Stimulated activated CD8-positive, alpha-beta memory T cell treated with anti-CD3 and anti-CD28 coated beads, Interleukin-4, amount 100 ng/mL, for 1 hour (primary cell): ENCODE data around the gene ADSS1.
"Not testable (repeated sequence)": the region's sequence is repeated elsewhere in the genome, so short reads cannot be mapped to it uniquely, and the experiment has no call there.

ENCODE experiments used
- DNase-seq, 2 donors: peaks; one replicate each; pipeline ENCODE4 v3.0.0-alpha.2; 2020; ENCODE audit warnings: low read depth in 2 of 2, low spot score in 1 of 2

ADSS1 gene

DNA sequence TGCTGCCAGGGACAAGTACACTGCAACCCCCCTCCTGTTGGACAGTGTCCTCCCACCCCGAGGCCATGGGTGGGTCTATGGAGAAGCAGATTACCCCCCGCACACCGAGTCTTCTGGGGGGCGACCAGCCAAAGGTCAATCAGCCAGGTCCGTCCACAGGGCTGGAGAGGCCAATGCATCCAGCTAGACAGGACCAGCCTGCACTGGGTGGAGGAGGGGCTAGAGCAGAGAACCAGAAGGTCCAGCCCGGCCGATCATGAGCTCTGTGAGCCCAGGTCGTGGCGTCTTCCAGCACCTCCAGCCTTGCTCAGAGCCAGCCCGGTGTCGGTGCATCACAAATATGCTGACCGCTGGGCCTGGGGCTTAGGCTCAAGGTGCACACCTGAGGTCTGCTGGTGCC lies 8.2 kb upstream of the ADSS1 start:
- DNase-seq = no peak

DNA sequence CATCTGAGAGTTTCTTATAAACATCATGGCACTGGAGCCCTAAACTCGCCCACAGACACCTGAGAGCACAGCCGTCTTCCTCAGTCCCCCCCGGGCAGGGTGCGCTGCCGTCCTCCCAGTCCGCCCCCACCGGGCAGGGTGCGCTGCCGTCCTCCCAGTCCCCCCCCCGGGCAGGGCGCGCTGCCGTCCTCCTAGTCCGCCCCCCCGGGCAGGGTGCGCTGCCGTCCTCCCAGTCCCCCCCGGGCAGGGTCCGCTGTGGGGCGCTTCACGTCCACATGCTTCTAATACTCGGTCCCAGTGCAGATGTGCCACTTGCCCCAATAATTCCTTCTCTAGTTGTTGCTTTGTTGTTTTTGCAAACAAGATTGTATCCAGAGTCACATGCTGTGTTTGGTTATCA lies 6.9 kb upstream of the ADSS1 start:
- DNase-seq = no peak

DNA sequence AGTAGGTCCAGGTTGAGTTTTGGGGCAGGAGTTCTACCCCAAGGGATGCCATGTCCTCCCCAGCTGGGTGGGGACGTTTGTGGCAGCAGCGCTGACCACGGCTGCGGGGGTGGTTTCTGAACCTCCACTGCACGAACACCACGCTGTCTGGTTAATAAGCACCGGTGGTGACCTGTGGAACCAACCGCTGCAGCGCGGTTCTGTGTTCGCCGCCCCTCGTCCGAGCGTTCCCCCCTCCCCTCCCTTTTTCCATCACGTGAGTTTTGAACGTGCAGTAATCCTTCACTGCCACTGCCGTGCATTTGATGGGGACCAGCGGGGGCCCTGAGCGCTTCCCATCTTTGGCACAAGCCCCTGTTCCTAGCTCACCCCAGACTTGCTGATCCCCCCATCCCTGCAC lies 6.4 kb upstream of the ADSS1 start:
- no peak for DNase-seq

DNA sequence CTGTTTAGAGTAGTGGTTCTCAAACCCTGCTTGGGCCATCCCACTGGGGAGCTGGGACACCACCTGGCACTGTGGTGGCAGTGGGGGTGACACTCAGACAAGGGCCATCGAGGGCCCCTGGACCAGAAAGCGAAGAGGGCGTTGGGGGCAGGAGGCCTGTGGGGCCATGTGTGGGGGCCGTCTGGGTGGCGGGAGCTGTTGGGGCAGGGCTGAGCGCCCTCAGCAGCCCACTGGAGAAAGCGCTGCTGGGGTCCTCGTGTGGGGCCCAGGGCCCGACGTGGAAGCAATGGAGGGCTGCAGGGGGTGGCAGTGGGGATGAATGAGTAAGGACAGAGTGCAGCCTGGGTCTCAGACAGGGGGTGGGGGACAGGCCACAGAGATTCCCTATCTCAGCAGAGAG lies 5.9 kb upstream of the ADSS1 start:
- no peak for DNase-seq

GRCh38 chr14:104718871-104719270 lies 5.2 kb upstream of the ADSS1 start:
- DNase-seq = no peak

GRCh38 chr14:104719343-104719742 lies 4.7 kb upstream of the ADSS1 start:
- DNase-seq = no peak

DNA sequence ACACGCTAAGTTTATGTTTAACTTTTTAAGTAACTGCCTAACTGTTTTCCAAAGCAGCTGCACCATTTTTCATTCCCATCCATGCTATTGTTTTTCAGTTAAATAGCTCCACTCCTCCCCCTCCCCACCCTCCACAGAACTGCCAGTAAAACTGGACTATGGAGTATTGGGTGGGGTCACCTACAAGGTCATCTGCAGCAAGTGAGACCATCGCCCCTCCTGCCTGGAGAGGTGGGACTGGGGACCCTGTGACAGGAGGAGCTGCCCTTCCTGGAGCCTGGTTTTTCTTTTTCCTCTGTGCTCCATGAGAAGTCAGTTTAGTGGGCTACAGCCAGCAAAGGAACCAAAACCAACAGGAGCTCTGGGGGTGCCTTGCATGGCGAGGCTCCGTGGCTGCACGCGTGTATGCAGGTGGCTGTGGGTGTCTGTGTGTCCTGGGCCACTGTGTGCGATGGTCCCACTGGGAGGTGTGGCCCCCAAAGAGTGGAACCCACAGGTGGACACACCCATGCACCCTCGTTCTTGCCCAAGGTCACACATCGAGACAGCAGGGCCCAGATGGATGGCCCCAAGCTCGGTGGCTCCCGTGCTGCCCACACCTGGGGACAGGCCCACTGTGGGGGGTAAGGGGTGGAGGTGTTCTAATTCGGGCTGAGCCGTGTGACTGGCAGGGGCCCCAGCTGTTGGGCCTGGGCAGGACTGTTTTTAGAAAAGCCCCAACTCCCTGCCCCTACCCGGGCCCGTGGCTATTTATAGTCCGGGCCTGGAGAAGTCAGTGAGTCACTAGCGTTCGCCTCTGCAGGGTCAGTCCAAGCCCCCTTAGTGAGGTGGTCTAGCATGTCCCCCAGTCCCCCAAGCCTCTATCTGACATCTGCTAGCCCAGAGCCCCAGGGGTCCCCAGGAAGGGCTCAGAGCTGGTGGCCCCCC lies 2.3 kb upstream of the ADSS1 start:
- DNase-seq = no peak

GRCh38 chr14:104722938-104723650 lies 935 bp upstream of the ADSS1 start:
- no peak for DNase-seq

DNA sequence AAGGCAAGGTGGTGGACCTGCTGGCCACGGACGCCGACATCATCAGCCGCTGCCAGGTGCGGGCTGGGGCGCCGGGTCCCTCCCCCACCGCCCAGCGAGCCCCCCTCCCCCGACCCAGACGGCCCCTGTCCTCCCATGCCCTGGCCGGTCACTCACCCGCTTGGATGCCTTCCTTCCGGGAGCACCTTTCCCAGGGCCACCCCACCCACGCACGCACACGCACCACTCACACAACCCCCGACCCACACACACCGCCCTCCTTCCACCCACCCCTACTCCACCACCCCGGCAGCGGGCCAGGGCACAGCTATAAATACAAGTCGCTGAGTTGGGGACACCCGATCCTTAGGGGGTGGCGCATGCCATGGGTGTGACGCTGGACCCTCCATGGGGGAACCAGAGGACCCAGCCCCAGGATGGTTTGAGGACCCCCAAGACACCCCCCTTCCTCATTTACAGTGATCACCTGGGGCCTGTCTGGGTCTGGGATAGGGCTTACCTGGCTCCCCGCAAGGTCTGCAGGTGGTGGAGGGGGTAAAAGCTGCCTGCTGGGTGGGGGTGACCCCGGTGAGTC lies 465 bp downstream of the ADSS1 start:
- no peak for DNase-seq

DNA sequence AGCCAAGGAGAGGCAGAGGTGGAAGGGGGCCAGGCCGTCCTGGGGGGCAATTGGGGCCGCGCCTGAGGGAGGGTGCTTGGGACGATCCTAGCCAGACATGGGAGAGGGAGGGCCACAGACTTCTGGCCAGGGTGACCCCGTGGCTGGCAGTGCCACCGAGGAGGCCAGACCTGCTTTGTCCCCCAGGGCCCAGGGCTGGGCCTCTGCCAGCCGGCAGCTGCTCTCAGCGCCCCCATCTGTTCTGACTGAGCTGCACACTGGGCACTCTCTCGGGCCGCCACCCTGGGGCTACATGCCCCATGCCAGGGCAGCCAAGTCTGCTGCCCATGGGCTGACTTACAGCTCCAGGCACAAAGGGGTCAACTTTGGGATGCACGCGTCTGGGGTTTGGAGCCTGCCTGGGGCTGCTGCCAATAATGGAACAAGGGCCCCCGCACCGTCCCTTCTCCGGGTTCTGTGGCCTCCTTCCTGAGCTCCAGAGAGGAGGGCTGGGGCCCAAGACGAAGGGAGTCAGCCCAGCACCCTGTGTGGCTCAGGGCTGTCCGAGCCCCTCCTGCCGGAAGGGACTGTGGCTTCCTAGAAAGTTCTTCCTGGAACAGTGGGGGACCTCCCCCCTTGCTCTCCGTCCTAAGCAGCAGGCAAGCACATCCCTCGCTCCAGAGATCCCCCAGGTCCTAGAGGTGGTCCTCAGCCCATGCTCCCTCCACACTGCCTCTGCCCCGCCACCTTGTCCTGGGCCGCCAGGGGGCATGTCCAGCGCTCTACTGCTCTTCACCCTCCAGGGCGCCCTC lies 1.1 kb downstream of the ADSS1 start:
- DNase-seq = no peak

DNA sequence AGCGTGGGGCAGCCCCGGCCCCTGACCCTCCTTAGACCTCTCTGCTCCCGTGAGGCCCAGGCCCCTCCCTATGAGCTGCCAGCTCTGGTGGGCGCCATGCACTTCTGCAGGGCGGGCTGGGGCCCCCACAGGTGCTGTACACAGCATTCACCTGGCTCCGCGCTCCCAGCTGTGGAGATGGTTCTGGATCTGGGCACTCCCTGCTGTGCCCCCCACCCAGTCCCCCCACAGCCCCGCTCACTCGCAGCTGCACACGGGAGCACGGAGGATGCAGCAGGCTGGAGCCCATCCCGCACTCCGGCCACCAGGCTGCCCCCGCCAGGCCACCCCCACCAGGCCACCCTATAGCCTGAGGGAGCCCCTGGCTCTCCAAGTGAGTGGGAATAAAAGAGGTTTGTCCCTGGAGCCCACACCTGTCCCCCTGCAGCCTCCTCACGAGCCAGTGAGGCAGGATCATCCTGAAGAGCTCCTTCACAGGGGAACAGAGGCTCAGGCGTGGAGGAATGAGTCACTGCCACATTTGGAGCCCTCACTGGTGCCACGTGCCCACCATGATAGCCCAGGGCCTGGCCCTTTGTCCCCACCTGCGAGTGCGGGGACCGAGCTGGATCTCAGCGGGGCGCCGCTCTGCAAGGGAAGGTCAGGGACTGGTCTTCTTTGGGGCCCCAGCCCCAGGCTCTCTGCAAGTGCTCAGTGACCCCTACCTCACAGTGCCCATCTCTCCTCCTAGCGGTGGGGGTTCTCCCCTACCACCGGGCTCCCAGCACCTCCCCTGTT lies 1.9 kb downstream of the ADSS1 start:
- DNase-seq = no peak

- no peak for DNase-seq
Measured at GRCh38 chr14:104726600-104727451, 2.8 kb downstream of the ADSS1 start.

- no peak for DNase-seq
Measured at GRCh38 chr14:104728631-104729030, 4.6 kb downstream of the ADSS1 start.

GRCh38 chr14:104729176-104729834 lies 5.3 kb downstream of the ADSS1 start:
- not testable (repeated sequence) for DNase-seq

DNA sequence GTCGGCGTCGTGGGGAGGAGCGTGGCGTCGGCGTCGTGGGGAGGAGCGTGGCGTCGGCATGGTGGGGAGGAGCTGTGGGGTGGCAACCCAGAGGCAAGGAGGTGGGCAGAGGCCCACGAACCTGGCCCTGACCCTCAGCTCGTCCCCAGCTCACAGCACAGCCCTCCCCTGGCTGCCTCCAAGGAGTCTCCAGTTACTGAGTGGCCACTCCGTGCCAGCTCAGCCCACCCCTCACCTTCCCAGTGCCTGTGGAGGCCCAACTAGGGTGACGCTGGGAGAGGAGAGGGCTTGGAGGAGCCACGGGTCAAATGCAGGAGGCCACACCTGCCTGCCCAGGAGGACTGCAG lies 5.8 kb downstream of the ADSS1 start:
- DNase-seq = no peak

DNA sequence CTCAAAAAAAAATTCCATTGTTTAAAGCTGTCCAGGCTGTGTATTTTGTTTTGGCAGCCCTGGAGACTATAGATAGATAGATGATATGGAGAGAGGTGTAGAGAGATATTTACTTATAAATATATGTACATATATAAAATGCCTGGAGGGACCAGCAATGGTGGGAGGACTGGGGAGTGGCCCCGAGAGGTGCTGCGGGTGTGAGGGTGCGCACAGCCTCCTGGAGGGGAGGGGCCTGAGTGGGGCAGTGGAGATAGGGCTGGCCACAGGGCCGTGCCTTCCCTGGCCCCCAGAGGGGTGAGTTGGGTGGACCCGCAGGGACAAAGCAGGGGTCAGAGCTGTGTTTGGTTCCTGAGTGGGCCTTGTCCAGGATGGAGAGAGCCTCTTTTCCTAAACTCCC lies 6.5 kb downstream of the ADSS1 start:
- no peak for DNase-seq

GRCh38 chr14:104731320-104732294 lies 7.6 kb downstream of the ADSS1 start:
- no peak for DNase-seq

DNA sequence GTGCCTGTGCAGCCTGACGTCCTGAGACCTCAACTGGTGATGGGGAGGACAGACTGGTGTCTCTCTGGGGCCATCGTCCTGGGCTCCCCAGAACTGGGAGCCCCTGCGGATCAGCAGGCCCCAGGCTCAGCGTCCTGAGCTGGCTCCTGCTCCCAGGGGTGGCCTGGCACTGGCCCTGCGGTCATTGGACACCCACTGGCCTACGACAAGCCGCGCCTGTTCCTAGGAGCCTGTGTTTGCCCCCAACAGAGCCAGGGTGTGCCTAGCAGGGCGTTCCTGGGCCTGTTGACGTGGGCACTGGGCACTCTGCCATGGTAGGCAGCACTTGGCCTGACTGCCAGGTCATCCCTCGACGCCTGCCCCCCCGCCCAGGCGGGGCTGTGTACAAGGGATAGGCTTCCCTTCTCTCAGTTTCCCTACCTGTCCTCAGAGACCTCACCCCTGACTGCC lies 8.4 kb downstream of the ADSS1 start:
- no peak for DNase-seq
